Stimulated activated CD4-positive, alpha-beta T cell treated with anti-CD3 and anti-CD28 coated beads, Interleukin-2, amount 100 ng/mL, for 24 hours (primary cell): ENCODE results near the gene FSD1.
A peak's percentile ranks its signal among the peaks of the same experiment; 100 is the strongest.
"Not testable (repeated sequence)": the region's sequence is repeated elsewhere in the genome, so short reads cannot be mapped to it uniquely, and the experiment has no call there.

ENCODE experiments used
- DNase-seq, 2 donors: peaks; one replicate each; pipeline ENCODE4 v3.0.0-alpha.2; 2020

The FSD1 gene

GRCh38 chr19:4347521-4347920 lies 43.1 kb downstream of the FSD1 start:
- no peak for DNase-seq

- DNase-seq: not testable (repeated sequence)
Measured at GRCh38 chr19:4349225-4349624, 44.8 kb downstream of the FSD1 start.

GRCh38 chr19:4350111-4350510 lies 45.7 kb downstream of the FSD1 start:
- no peak for DNase-seq

- no peak for DNase-seq
Measured at GRCh38 chr19:4350726-4351125, 46.3 kb downstream of the FSD1 start.

GRCh38 chr19:4352701-4353121 lies 48.3 kb downstream of the FSD1 start:
- peak; percentile 57 to 72 for DNase-seq

- DNase-seq: no peak
Measured at GRCh38 chr19:4354282-4354681, 49.9 kb downstream of the FSD1 start.

GRCh38 chr19:4354897-4355296 lies 50.5 kb downstream of the FSD1 start:
- no peak for DNase-seq

- no peak for DNase-seq
Measured at GRCh38 chr19:4357095-4357797, 52.8 kb downstream of the FSD1 start.

- DNase-seq: no peak
Measured at GRCh38 chr19:4357921-4358326, 53.5 kb downstream of the FSD1 start.

GRCh38 chr19:4358709-4359626 lies 54.6 kb downstream of the FSD1 start:
- DNase-seq: no peak

- no peak for DNase-seq
Measured at GRCh38 chr19:4359627-4360000, 55.2 kb downstream of the FSD1 start.

GRCh38 chr19:4360081-4360569 lies 55.7 kb downstream of the FSD1 start:
- DNase-seq: no peak

GRCh38 chr19:4360641-4361151 lies 56.3 kb downstream of the FSD1 start:
- DNase-seq: no peak

GRCh38 chr19:4361152-4362046 lies 57.0 kb downstream of the FSD1 start:
- no peak for DNase-seq

- DNase-seq: no peak
Measured at GRCh38 chr19:4362101-4362828, 57.9 kb downstream of the FSD1 start.

GRCh38 chr19:4362831-4363545 lies 58.6 kb downstream of the FSD1 start:
- DNase-seq: no peak

GRCh38 chr19:4363571-4364304 lies 59.3 kb downstream of the FSD1 start:
- no peak for DNase-seq

GRCh38 chr19:4365341-4365740 lies 60.9 kb downstream of the FSD1 start:
- no peak for DNase-seq

GRCh38 chr19:4365791-4366665 lies 61.6 kb downstream of the FSD1 start:
- DNase-seq: no peak
